Measurements from ENCODE around the gene MTAP. TPM values are rescaled to one million over a fixed set of nuclear protein-coding genes. Genes with fewer than 3 reads are reported as not detected.

MTAP gene
- total RNA-seq, 1 experiment from 2014 or later: 46.1 TPM

DNA sequence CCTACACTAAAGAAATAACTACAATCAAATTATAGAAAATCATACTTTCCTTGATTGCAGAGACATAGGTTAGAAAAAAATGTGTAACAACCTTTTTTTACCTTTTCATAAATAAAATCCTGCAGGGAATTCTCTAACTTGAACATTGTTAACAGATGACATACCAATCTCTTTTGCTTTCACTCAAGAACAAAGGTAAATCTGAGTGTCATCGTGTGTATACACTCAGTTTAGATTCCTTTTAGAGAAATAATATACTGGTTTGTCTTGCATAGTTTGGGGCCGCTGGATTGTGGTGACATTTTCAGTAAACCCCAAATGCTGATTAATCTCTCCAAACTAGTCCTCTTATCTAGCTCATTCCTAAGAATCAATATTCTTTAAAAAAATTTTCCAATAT is 20.8 kb upstream of the MTAP start:
- BruUV-seq (replicated peaks): no TSS peak
- peaks cover 46% of the 10 kb centered on the region for H3K4me1 ChIP-seq (replicated peaks; ENCODE audit: insufficient read depth)
- TF ChIP-seq EZH2 (IDR thresholded peaks at IDR 0.05; ENCODE audit: low read depth) (no peak), CTCF (conservative IDR thresholded peaks at IDR 0.05) (no peak)
- H3K9me2 ChIP-seq (ENCODE audit: insufficient read depth): no peaks in the 10 kb centered on the region
- H3K27ac ChIP-seq: peak overlapping the region; percentile 93
- ChIA-PET POLR2A (ENCODE audit: unreplicated experiment) (interaction anchor here (0.6 to 1.0 kb wide), 2 partner anchors 97 to 446 kb away, joined by 3 to 7 read pairs; no protein-coding TSS in a partner anchor), CTCF (interaction anchor here (1.5 kb wide), 1 partner anchor 347 kb away, joined by 3 read pairs; no protein-coding TSS in a partner anchor)
- H3K4me2 ChIP-seq: peak overlapping the region; percentile 62
- H3F3A ChIP-seq (ENCODE audit: insufficient read depth, low read depth): peaks cover 33% of the 10 kb centered on the region
- intact Hi-C loops (cut with micrococcal nuclease; ENCODE audit: unreplicated experiment): loop anchor here (1.0 kb wide), 3 partner anchors 96 to 205 kb away; no protein-coding TSS in a partner anchor
- H3K79me2 ChIP-seq (ENCODE audit: low read depth): no peaks in the 10 kb centered on the region
- no peaks in the 10 kb centered on the region for H3K27me3 ChIP-seq (ENCODE audit: insufficient read depth, low read depth)
- peak overlapping the region; percentile 24; the same call in 1 of the 2 replicates for H3K4me3 ChIP-seq
- H4K20me1 ChIP-seq (ENCODE audit: insufficient read depth): no peaks in the 10 kb centered on the region
- no peaks in the 10 kb centered on the region for H3K36me3 ChIP-seq (ENCODE audit: low read depth)
- peak overlapping the region; percentile 69; the same call in 1 of the 2 replicates for H2AFZ ChIP-seq
- peak; percentile 10 to 69 for DNase-seq
- no peaks in the 10 kb centered on the region for H3K9me3 ChIP-seq (ENCODE audit: insufficient read depth, low read depth)

DNA sequence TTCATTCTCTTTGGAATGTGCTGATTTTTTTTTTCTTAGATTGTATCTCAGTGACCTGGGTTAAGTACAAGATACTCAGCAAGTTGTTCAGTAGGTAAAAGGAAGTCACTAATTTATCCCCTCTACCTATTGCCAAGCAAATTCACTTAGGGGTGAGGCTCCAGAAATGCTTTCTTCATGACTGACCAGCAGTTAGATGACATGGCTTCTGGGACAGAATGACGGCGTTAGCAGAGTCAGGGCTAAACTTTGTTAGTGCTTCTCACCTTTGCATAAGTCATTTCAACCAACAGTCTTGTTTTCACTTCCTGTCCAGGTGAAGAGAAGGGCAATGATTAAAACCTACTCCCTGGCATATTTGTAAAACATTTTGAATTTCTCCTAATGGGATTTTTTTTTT is 20.2 kb upstream of the MTAP start:
- Histone ChIP-seq H3K4me1 (replicated peaks; ENCODE audit: insufficient read depth) (peaks cover 46% of the 10 kb centered on the region), H3K4me3 (no peak overlapping the region), H3K9me3 (ENCODE audit: insufficient read depth, low read depth) (no peaks in the 10 kb centered on the region), H4K20me1 (ENCODE audit: insufficient read depth) (no peaks in the 10 kb centered on the region), H3K27ac (peak overlapping the region; percentile 93), H3F3A (ENCODE audit: insufficient read depth, low read depth) (peaks cover 32% of the 10 kb centered on the region), H3K79me2 (ENCODE audit: low read depth) (no peaks in the 10 kb centered on the region), H2AFZ (peak overlapping the region; percentile 66; the same call in 1 of the 2 replicates), H3K4me2 (peak overlapping the region; percentile 62), H3K9me2 (ENCODE audit: insufficient read depth) (no peaks in the 10 kb centered on the region), H3K27me3 (ENCODE audit: insufficient read depth, low read depth) (no peaks in the 10 kb centered on the region), H3K36me3 (ENCODE audit: low read depth) (no peaks in the 10 kb centered on the region)
- DNase-seq: peak; percentile 50 to 94
- no TSS peak for BruUV-seq (replicated peaks)
- ChIA-PET POLR2A (ENCODE audit: unreplicated experiment) (no interaction called here), CTCF (no interaction called here)
- TF ChIP-seq CTCF (conservative IDR thresholded peaks at IDR 0.05) (no peak), EZH2 (IDR thresholded peaks at IDR 0.05; ENCODE audit: low read depth) (no peak)
- intact Hi-C loops (cut with micrococcal nuclease; ENCODE audit: unreplicated experiment): loop anchor here (1.0 kb wide), 3 partner anchors 97 to 206 kb away; no protein-coding TSS in a partner anchor

DNA sequence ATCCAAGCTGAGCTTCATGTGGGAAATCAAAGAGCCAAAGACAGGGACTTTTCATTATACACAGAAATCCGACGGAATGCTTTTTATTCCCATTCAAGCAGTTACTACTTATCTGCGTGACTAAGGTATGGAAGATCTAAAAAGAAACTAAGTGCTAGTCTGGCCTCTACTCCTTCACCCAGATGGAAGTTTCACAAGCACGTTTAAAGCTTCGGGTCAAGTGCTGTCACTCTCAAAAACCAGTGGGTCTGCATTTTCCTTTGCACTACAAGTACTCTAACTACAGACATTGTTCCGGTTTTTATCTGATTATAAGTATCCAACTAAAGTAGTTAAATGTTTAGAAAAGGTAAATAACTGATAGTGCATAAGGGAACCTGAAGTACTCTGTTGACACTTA is 13.7 kb upstream of the MTAP start:
- Histone ChIP-seq H3K9me2 (ENCODE audit: insufficient read depth) (no peaks in the 10 kb centered on the region), H3F3A (ENCODE audit: insufficient read depth, low read depth) (peaks cover 5% of the 10 kb centered on the region; the same call in 1 of the 2 replicates), H3K9me3 (ENCODE audit: insufficient read depth, low read depth) (no peaks in the 10 kb centered on the region), H3K4me1 (replicated peaks; ENCODE audit: insufficient read depth) (peaks cover 18% of the 10 kb centered on the region), H2AFZ (0 out of 2 replicates have a peak overlapping the region, but pooled peaks have one; percentile 55), H3K27ac (peak overlapping the region; percentile 76), H3K4me3 (peak overlapping the region; percentile 36; the same call in 1 of the 2 replicates), H3K4me2 (peak overlapping the region; percentile 76), H4K20me1 (ENCODE audit: insufficient read depth) (no peaks in the 10 kb centered on the region), H3K27me3 (ENCODE audit: insufficient read depth, low read depth) (no peaks in the 10 kb centered on the region), H3K79me2 (ENCODE audit: low read depth) (no peaks in the 10 kb centered on the region), H3K36me3 (ENCODE audit: low read depth) (no peaks in the 10 kb centered on the region)
- POLR2A ChIA-PET (ENCODE audit: unreplicated experiment): interaction anchor here (0.7 kb wide), 1 partner anchor 229 kb away, joined by 6 read pairs; no protein-coding TSS in a partner anchor
- TF ChIP-seq CTCF (conservative IDR thresholded peaks at IDR 0.05) (no peak), EZH2 (IDR thresholded peaks at IDR 0.05; ENCODE audit: low read depth) (no peak)
- peak in 1 of 2 experiments; percentile 84 for DNase-seq
- CTCF ChIA-PET: interaction anchor here (0.6 to 1.3 kb wide), 8 partner anchors 70 to 553 kb away, joined by 3 to 7 read pairs (median 3); no protein-coding TSS in a partner anchor
- intact Hi-C loops (cut with micrococcal nuclease; ENCODE audit: unreplicated experiment): loop anchor here (1.0 to 5.0 kb wide), 8 partner anchors 80 to 536 kb away; no protein-coding TSS in a partner anchor
- no TSS peak for BruUV-seq (replicated peaks)
